COLO668 (cell line): ENCODE results near the gene ANKRD11.
A peak's percentile ranks its signal among the peaks of the same experiment; 100 is the strongest.
"Not testable (repeated sequence)": the region's sequence is repeated elsewhere in the genome, so short reads cannot be mapped to it uniquely, and the experiment has no call there.

Source experiments
- DNase-seq: peaks from one replicate; lab custom pipeline; 2025; ENCODE audit not compliant: unreplicated experiment; lab: John Stamatoyannopoulos, UW

ANKRD11 gene

GRCh38 chr16:89433363-89433984, 56.9 kb downstream of the ANKRD11 start:
- not testable (repeated sequence) for DNase-seq

- no peak for DNase-seq
Measured at GRCh38 chr16:89431630-89432029, 58.7 kb downstream of the ANKRD11 start.

- peak; percentile 72 for DNase-seq
Measured at GRCh38 chr16:89431158-89431584, 59.2 kb downstream of the ANKRD11 start.

DNA sequence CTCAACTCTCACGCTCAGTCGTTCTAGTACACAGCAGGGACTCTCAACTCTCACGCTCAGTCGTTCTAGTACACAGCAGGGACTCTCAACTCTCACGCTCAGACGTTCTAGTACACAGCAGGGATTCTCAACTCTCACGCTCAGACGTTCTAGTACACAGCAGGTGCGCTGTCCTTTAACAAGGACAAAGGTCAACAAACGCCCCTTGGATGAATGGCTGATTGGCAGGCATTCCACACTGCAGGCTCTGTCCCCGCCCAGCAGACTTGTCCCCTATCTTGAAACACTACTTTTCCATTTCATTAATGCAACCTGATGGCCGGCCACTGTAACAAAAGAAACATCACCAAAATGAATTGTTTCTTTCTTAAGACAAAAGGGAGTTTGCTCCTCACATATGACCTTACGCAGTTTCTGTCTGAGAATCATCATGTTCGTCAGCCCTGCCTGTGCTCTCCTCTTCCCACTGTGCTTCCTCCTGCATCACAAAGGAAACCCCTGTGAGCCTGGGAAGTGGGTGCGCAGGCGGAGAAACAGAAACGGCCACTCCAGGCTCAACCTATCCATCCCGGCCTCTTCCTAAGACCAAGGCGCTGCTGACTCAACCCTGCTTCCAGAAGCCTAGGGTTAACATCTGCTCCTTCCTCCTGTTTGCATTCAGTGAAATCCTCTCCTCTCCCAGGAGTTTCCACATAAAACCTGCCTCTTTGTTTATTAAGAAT, 59.8 kb downstream of the ANKRD11 start:
- DNase-seq, result peak; percentile 59

DNA sequence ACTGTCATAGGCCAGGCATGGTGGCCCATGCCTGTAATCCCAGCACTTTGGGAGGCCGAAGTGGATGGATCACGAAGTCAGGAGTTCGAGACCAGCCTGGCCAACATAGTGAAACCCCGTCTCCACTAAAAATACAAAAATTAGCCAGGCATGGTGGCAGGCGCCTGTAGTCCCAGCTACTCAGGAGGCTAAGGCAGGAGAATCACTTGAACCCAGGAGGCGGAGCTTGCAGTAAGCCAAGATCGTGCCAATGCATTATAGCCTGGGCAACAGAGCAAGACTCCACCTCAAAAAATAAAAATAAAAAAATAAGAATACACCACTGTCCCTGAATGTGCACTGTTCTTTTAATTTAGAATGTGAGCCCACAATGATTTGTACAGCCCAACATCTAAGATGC, 61.8 kb downstream of the ANKRD11 start:
- not testable (repeated sequence) for DNase-seq

- DNase-seq, result no peak
Measured at GRCh38 chr16:89426736-89427530, 63.4 kb downstream of the ANKRD11 start.

DNA sequence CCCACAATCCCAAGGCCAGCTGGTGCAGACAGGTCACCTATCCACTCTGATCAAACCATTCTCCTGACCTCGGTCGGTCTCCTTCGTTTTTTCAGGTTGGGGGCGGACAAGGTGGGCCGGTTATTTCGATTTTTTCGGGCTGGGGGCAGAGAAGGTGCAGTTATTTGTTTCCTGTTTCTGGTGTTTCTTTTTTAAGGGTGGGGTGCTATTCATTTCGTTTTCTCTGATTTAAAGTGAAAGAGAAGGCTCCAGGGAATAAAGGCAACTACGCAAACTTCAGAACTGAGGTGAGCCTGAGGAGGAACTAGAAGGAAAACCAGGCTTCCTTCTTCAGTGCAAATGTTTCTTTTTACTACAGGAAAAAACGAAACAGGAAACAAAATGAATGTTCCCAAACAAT, 64.8 kb downstream of the ANKRD11 start:
- DNase-seq, result no peak

DNA sequence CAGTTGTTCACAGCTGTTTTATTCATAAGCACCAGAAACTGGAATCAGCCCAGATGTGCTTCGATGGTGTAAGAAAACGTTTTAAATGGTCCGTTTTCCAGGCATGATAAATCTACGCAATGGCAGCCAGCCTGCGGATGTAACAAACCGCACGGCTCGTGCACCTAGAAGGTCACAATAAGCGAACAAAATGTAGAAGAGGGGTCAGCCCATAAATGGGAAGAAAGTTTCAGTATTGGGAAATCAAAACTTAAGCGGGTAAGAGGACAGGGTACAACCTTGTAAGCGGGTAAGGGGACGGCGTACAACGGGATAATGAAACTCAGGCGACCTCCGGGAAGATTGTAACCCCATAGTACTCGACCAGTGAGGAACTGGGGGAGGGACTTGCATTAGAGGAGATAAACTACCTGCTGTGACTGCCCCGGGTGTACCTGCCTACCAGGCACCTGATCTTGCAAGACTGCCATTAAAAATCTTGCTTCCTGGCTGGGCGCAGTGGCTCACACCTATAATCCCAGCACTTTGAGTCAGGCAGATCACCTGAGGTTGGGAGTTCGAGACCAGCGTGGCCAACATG, 66.6 kb downstream of the ANKRD11 start:
- DNase-seq, result no peak

- no peak for DNase-seq
Measured at GRCh38 chr16:89422905-89423630, 67.3 kb downstream of the ANKRD11 start.

- DNase-seq, result no peak
Measured at GRCh38 chr16:89422527-89422904, 67.8 kb downstream of the ANKRD11 start.

GRCh38 chr16:89421300-89421699, 69.1 kb downstream of the ANKRD11 start:
- not testable (repeated sequence) for DNase-seq

GRCh38 chr16:89420204-89420603, 70.2 kb downstream of the ANKRD11 start:
- no peak for DNase-seq

GRCh38 chr16:89418352-89418751, 72.0 kb downstream of the ANKRD11 start:
- no peak for DNase-seq

DNA sequence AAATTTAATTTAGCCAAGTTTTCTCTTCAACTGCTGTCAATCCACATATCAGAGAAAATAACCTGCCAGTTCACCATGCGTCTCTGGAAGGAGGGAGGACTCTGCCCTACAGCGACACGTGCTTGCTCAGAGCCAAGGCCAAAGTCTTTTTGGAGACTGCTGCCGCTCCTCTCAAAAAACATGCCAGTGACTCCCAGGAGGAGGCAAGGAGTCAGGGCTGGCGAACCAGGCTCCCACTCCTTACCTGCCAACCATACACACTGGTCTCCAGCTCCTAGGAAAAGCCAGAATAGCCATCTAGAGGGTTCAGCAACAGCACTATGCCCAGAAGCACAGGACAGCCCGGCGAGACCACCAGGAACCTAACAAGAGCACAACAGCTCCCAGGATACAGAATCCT, 73.0 kb downstream of the ANKRD11 start:
- DNase-seq, result no peak

DNA sequence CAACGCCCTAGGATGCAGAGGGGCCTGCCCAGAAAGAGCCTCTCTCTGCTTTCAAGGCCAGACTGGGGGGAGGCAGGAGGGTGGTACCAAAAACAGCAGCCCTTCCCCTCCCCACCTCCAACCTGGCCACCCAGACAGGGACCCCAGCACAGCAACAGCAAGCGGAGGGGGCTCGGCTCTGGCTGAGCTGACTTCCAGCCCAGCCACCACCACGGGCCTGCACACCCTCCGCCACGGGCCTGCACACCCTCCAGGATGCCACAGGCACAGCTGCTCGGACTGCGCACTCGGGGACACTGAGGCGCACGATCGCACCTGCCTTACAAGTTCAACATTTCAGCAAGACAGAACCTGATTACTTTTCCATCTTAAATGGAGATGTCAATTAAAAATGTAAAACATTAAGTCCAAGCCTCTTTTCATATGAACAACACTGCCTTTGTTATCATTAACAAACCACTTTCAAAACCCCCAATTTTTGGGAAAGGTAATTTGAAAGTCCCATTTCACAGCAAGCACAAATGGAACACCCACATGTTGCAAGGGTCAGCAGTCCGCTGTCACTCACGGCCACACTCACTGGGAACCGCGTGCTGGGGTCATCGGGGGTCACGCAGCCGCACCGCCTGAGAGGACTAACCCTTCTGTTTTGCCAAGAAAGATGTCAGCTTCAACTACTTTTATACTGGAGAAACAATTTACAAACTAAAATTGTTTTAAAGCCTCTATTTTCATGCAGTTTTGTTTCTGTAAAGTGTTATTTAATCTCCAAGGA, 76.4 kb downstream of the ANKRD11 start:
- no peak for DNase-seq

GRCh38 chr16:89412811-89413210, 77.5 kb downstream of the ANKRD11 start:
- DNase-seq, result no peak

DNA sequence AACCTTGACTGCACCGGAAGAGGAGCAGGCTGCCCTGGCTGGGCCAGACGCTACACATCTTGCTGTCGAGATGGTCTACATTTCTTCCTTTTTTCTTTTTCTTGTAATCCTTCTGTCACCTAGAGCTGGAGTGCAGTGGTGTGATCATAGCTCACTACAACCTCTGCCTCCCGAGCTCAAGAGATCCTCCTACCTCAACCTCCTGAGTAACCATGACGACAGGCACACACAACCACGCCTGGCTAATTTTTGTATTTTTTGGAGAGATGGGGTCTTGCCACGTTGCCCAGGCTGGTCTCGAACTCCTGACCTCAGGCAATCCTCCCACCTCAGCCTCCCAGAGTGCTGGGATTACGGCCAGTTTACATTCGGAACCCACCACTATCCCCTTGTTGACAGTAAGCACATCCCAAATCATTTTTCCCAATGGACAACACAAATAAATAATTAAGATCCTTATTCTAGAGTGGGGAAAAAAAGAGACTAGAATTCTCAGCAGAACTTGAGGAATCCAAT, 79.0 kb downstream of the ANKRD11 start:
- DNase-seq, result no peak

DNA sequence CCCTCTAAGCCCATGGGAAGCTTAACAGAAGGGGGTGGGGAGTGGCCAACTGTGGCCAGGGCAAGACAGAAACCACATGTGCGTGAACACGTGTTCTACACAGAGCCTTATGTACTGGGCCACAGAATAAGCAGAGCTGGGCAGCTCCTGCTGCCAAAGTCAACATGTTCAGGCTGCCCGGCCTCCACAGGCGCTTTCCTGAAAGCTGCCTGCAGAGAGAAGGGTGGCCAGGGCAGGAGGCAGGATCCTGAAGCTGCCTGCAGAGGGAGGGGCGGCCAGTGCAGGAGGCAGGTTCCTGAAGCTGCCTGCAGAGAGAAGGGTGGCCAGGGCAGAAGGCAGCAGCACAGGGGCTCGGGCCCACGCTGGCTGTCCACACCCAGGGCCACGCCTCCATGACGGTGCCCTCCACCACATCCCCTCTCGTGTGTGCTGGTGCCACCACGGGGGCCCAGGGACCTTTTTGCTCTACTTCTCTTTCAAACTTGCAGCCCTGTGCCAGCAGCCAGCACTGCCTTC, 79.5 kb downstream of the ANKRD11 start:
- DNase-seq, result peak; percentile 53

DNA sequence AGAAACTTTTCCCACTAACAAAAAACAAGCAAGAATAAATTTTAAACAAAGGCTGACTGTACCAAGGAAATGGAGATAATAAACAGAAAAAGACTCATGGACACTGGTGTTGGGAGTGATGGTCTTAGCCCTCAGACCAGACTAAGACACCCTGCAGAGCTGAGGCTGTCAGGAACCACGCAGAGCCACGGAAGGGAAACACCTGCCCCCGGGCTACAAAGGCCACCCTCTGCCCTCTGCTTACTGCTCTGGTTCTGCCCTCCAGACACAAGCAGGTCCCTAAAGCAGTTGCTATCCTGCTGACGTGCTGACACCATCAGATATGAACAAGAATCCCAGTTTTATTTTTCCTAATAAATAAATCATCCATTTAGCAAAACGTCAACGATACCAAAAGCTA, 80.0 kb downstream of the ANKRD11 start:
- DNase-seq, result no peak
